ENCODE measurements around the gene S100A5. TPM values are rescaled to one million over a fixed set of nuclear protein-coding genes. Genes with fewer than 3 reads are reported as not detected.
A peak's percentile ranks its signal among the peaks of the same experiment; 100 is the strongest.
"Not testable (repeated sequence)": the region's sequence is repeated elsewhere in the genome, so short reads cannot be mapped to it uniquely, and the experiment has no call there.

S100A5 gene
- total RNA-seq, 2 experiments from 2014 or later: 3.3 to 4.0 TPM

DNA sequence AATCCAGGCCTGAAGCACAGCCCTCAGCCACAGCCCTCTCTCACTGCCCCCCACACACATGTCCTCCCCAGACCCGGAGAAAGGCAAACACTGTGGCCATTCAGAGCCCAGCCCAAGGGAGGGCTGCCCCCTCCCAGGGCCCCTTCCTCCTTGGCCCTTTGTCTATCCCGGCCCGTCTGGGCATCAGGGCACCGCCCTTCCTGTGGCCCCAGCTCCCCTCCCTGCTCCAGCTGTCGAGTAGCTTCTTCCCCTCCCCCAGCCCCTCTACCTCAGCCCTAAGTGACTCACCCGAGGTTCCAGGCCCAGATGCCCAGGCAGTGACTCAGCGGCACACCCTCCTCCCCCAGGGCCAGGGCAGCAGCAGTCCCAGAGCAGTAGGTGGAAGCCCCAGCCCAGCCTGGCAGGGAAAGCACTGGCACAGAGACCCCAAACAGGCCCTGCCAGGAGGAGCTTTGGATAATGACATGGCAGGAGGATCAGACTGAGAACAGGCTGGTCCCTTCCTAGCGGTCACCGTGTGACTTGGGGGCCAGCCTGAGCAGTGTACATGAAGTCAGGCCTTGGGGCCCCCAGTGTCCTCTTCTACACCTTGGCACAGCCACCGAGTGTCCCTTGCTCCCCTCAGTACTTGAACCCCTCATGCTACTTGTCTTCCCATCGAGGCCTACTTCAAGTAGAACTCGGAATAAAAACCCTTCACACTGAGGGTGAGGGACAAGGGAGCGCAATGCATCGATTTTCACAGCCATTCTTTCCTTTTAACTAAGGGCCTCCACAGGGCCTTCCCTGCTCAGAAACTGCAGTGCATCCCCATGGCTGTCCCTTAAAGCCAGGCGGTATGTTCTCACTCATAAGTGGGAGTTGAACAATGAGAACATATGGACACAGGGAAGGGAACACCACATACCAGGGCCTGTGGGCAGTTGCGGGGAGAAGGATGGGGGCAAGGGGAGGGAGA, 26.0 kb upstream of the S100A5 start:
- no peaks in the 10 kb centered on the region for H3K36me3 Mint-ChIP-seq
- DNase-seq: peak; percentile 95
- CTCF ChIA-PET: interaction anchor here (0.7 to 2.4 kb wide), 9 partner anchors 22 to 67 kb away, joined by 3 to 45 read pairs (median 5); partner anchors contain the start of genes CHTOP, S100A4, S100A5 and S100A6
- H3K4me1 Mint-ChIP-seq (ENCODE audit: low read depth): peaks cover 53% of the 10 kb centered on the region
- H3K27ac Mint-ChIP-seq: peak overlapping the region; percentile 97
- H3K9me3 Mint-ChIP-seq: no peaks in the 10 kb centered on the region
- H3K27me3 Mint-ChIP-seq: peaks cover 1% of the 10 kb centered on the region
- intact Hi-C loops (cut with micrococcal nuclease): loop anchor here (1.0 to 5.0 kb wide), 4 partner anchors 21 to 161 kb away; partner anchors contain the start of genes INTS3, S100A4 and SNAPIN
- POLR2A ChIA-PET: interaction anchor here (0.9 to 6.3 kb wide), 7 partner anchors 14 to 68 kb away, joined by 3 to 50 read pairs (median 18); partner anchors contain the start of genes CHTOP, S100A4 and S100A6
- peak overlapping the region; percentile 64 for H3K4me3 Mint-ChIP-seq

DNA sequence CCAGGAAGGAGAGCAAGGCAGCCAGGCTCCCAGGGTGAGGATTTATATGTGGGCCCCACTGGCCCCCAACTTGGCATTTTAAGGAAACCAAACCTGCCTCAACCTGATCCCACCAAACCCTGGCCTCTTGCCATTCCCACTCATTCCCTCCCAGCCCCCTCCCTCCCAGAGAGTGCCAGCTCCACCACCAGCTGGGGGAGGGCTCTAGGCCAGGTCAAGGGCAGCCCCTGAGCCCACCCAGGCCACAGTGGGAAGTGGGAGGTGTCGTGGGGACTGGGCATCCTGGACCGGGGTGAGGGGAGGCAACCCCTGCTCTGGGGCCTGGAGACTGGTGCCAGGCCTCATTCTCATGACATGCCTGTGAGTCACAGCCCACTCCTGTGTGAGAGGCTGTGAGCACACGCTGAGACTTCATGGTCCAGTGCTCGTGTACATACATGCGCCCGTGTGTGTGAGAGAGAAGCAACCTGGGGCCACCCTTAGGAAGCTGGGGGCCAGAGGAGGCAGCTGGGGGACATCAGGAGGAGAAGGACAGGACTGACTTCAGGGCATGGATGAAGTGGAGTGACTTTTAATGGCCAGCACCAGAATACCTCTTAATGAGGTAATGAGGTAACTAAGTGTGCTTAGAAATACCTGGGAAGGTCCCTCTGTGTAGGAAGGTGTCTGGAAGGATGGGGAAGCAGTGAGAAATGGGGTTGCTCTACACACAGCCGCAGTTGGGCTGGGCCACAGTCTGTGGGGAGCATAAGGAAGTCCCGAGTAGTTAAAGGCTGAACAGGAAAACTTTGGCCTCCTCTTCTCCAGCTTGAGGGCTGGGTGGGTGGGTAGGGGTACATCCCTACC, 25.0 kb upstream of the S100A5 start, which contains the start of gene S100A2:
TSS of gene S100A2 (minus strand) at position 316 of the 846 bp plus-strand sequence. CDS start 1,967 bp downstream, outside the sequence.
- Mint-ChIP-seq H3K27me3 (no peaks in the 10 kb centered on the region), H3K9me3 (no peaks in the 10 kb centered on the region), H3K4me1 (ENCODE audit: low read depth) (peaks cover 48% of the 10 kb centered on the region), H3K4me3 (peak within 1 kb of the TSS; percentile 71), H3K27ac (peak within 1 kb of the TSS; percentile 97), H3K36me3 (no peaks in the 10 kb centered on the region)
- DNase-seq: peak; percentile 79
- ChIA-PET CTCF (interaction anchor here (1.0 to 2.4 kb wide), 8 partner anchors 21 to 68 kb away, joined by 3 to 45 read pairs (median 8); partner anchors contain the start of genes CHTOP, S100A4 and S100A6), POLR2A (interaction anchor here (0.6 to 6.3 kb wide), 8 partner anchors 15 to 69 kb away, joined by 3 to 50 read pairs (median 10); partner anchors contain the start of genes CHTOP, S100A4 and S100A6)
- intact Hi-C loops (cut with micrococcal nuclease): loop anchor here (1.0 to 5.0 kb wide), 4 partner anchors 20 to 162 kb away; partner anchors contain the start of genes INTS3, S100A4 and SNAPIN

DNA sequence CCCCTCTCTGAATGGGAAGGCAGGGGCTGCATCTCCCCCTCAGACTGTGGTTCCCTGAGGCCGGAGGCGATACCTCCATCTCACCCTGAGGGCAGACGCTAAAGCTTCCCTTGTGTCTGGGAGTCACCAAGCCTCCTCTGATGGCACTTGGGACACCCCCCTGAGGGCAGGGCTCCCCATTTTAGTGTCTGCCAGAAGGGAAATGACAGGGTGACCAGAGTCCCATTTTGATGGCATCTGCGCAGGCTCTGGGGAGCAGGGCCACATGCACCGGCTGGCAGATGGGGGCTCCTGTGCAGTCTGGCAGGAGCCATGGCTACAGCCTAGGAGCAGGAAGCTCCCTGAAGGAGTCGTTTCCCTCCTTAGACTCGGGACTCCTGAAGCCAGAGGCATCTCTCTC, 23.3 kb upstream of the S100A5 start:
- Mint-ChIP-seq H3K36me3 (no peaks in the 10 kb centered on the region), H3K27ac (peak overlapping the region; percentile 20), H3K9me3 (no peaks in the 10 kb centered on the region), H3K4me1 (ENCODE audit: low read depth) (peaks cover 35% of the 10 kb centered on the region), H3K27me3 (no peaks in the 10 kb centered on the region), H3K4me3 (no peak overlapping the region)
- ChIA-PET CTCF (interaction anchor here (1.3 to 1.6 kb wide), 3 partner anchors 19 to 53 kb away, joined by 5 to 8 read pairs (median 6); partner anchors contain the start of gene S100A4), POLR2A (interaction anchor here (1.0 to 6.3 kb wide), 4 partner anchors 8 to 108 kb away, joined by 4 to 50 read pairs (median 4); partner anchors contain the start of gene S100A4)
- intact Hi-C loops (cut with micrococcal nuclease): no loop called here
- DNase-seq: no peak

DNA sequence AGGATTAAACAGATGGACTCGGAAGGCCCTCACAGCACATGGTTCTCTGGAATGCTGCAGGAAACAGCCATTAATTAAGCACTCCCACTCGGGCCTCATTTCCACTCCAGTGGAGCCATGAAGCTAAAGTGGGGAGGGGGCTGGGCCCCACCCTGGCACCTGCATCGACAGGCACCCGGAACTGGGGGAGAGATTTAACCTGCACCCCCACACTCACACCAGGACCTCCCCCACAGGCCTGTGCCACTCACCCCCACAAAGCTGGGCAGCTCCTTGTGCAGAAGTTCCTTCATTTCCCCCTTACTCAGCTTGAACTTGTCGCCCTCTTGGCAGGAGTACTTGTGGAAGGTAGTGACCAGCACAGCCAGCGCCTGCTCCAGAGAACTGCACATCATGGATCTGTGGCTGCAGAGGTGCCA, 22.8 kb upstream of the S100A5 start:
- Mint-ChIP-seq H3K4me1 (ENCODE audit: low read depth) (peaks cover 31% of the 10 kb centered on the region), H3K9me3 (no peaks in the 10 kb centered on the region), H3K27ac (no peak overlapping the region), H3K36me3 (no peaks in the 10 kb centered on the region), H3K27me3 (no peaks in the 10 kb centered on the region), H3K4me3 (no peak overlapping the region)
- no peak for DNase-seq
- ChIA-PET CTCF (interaction anchor here (1.3 to 1.6 kb wide), 3 partner anchors 18 to 53 kb away, joined by 5 to 8 read pairs (median 6); partner anchors contain the start of gene S100A4), POLR2A (interaction anchor here (1.0 to 6.3 kb wide), 4 partner anchors 9 to 109 kb away, joined by 4 to 50 read pairs (median 4); partner anchors contain the start of gene S100A4)
- intact Hi-C loops (cut with micrococcal nuclease): no loop called here

DNA sequence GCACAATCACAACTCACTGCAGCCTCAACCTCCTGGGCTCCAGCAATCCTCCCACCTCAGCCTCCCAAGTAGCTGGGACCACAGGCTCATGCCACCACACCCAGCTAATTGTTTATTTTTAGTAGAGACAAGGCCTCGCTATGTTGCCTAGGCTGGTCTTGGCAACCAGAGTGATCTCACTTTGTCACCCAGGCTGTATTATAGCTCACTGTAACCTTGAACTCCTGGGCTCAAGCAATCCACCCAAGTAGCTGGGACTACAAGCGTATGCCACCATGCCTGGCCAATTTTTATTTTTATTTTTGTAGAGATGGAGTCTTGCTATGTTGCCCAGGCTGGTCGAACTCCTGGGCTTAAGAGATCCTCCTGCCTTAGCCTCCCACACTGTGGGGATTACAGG, 21.3 kb upstream of the S100A5 start:
- DNase-seq; H3K36me3 Mint-ChIP-seq; H3K27me3 Mint-ChIP-seq; intact Hi-C loops (cut with micrococcal nuclease); H3K27ac Mint-ChIP-seq; H3K4me3 Mint-ChIP-seq; H3K9me3 Mint-ChIP-seq: not testable (repeated sequence)
- ChIA-PET POLR2A (interaction anchor here (0.9 to 6.3 kb wide), 3 partner anchors 18 to 72 kb away, joined by 3 to 50 read pairs (median 4); partner anchors contain the start of genes CHTOP and S100A4), CTCF (interaction anchor here (1.0 to 2.2 kb wide), 4 partner anchors 10 to 51 kb away, joined by 3 to 7 read pairs (median 5); no protein-coding TSS in a partner anchor)
- H3K4me1 Mint-ChIP-seq (ENCODE audit: low read depth): peaks cover 17% of the 10 kb centered on the region

DNA sequence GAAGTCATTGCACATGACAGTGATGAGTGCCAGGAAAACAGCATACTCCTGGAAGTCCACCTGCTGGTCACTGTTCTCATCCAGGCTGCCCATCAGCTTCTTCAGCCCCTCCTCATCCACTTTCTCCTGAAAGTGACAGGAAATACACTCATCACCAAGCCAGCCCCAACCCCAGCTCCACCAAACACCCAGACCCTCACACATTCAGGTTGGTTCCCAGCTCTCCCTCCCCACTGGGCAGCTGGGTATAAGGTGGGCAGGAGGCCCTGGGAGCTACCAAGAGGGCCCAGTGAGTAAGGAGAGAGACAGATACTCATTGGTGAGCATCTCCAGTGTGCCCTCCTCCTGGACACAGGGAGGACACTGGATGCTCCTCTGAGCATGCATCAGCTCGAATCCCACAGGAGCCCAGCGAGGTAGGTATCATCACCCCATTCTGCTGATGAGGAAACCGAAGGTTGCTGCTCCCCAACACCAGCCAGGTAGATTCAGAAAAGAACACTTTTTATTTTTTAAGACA, 20.8 kb upstream of the S100A5 start:
- Mint-ChIP-seq H3K9me3 (no peaks in the 10 kb centered on the region), H3K4me1 (ENCODE audit: low read depth) (peaks cover 12% of the 10 kb centered on the region), H3K36me3 (no peaks in the 10 kb centered on the region), H3K27me3 (no peaks in the 10 kb centered on the region), H3K4me3 (no peak overlapping the region), H3K27ac (no peak overlapping the region)
- intact Hi-C loops (cut with micrococcal nuclease): no loop called here
- CTCF ChIA-PET: interaction anchor here (1.0 to 2.2 kb wide), 4 partner anchors 11 to 51 kb away, joined by 3 to 7 read pairs (median 5); no protein-coding TSS in a partner anchor
- DNase-seq: no peak
- POLR2A ChIA-PET: interaction anchor here (0.9 to 6.3 kb wide), 4 partner anchors 10 to 72 kb away, joined by 3 to 50 read pairs (median 4); partner anchors contain the start of genes CHTOP and S100A4

DNA sequence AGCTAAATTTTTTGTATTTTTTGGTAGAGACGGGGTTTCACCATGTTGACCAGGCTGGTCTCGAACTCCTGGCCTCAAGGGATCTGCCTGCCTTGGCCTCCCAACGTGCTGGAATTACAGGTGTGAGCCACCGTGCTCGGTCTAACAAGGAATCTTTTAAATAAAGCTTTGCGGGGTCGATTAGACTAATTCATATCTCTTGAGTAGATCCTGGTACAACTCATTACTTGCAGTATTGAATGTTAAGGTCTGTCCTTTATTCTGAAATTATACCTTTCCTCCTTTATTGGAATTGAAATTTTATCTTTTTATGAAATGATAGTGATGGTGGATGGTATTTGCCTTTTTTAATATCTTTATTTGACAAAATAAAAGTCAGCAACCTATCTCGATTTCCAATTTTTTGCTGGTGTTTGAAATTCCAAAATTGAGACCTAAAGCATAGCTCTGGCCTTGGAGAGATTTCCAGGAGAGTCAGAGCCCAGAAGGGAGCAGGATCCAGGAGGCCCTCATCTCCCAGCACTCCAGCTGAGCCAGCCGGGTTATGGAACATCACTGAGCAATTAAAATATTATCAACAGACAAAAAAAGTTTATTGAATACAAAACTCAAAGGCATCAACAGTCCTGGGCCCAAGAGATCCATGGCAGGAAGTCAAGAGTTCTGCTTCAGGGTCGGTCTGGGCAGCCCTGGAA, 20.2 kb upstream of the S100A5 start:
- no peak overlapping the region for H3K27ac Mint-ChIP-seq
- ChIA-PET CTCF (interaction anchor here (1.1 to 2.2 kb wide), 4 partner anchors 11 to 50 kb away, joined by 4 to 8 read pairs (median 6); no protein-coding TSS in a partner anchor), POLR2A (interaction anchor here (0.9 to 6.3 kb wide), 4 partner anchors 9 to 73 kb away, joined by 3 to 50 read pairs (median 4); partner anchors contain the start of genes CHTOP and S100A4)
- intact Hi-C loops (cut with micrococcal nuclease): no loop called here
- no peaks in the 10 kb centered on the region for H3K36me3 Mint-ChIP-seq
- peaks cover 8% of the 10 kb centered on the region for H3K4me1 Mint-ChIP-seq (ENCODE audit: low read depth)
- H3K9me3 Mint-ChIP-seq: no peaks in the 10 kb centered on the region
- DNase-seq: no peak
- no peak overlapping the region for H3K4me3 Mint-ChIP-seq
- no peaks in the 10 kb centered on the region for H3K27me3 Mint-ChIP-seq

DNA sequence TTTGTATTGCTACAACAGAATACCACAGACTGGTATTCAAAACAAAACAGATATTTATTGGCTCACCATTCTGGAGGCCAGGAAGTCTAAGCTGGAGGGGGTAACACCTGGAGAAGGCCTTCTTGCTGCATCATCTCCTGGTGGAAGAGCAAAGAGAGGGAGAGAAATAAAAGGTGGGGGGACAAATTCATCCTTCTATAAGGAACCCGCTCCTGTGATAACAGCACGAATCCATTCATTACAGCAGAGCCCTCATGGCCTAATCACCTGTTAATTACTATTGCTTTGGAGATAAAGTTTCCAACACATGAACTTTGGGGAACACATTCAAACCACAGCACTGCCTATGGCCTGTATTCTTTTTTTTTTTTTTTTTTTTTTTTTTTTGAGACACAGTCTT, 19.5 kb upstream of the S100A5 start:
- H3K4me1 Mint-ChIP-seq (ENCODE audit: low read depth): peaks cover under 1% of the 10 kb centered on the region
- CTCF ChIA-PET: interaction anchor here (1.1 to 1.6 kb wide), 2 partner anchors 9 to 49 kb away, joined by 3 to 8 read pairs; no protein-coding TSS in a partner anchor

DNA sequence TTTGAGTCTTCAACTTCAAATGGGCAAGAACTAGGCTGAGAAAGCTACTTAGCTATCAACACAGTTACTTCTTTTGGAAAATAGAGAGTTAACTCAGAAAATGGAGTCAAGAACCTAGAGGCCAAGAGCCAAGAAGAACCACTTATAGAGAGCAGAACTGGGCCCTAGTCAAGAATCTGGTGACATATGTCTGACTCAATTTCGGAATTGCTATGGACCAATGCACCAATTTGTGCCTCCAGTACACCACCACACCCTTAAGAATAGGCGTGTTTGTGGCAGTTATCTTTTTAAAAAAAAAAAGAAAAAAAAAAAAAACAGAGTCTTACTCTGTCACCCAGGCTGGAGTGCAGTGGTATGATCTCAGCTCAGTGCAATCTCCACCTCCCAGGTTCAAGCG, 17.1 kb upstream of the S100A5 start:
- intact Hi-C loops (cut with micrococcal nuclease): no loop called here
- no peaks in the 10 kb centered on the region for H3K27me3 Mint-ChIP-seq
- no peak overlapping the region for H3K27ac Mint-ChIP-seq
- no peaks in the 10 kb centered on the region for H3K9me3 Mint-ChIP-seq
- no peaks in the 10 kb centered on the region for H3K4me1 Mint-ChIP-seq (ENCODE audit: low read depth)
- no peaks in the 10 kb centered on the region for H3K36me3 Mint-ChIP-seq
- POLR2A ChIA-PET: no interaction called here
- no peak for DNase-seq
- CTCF ChIA-PET: interaction anchor here (0.6 to 0.9 kb wide), 2 partner anchors 15 to 177 kb away, joined by 3 read pairs; no protein-coding TSS in a partner anchor
- H3K4me3 Mint-ChIP-seq: no peak overlapping the region

More for the DNA sequence above, 19.5 kb upstream of the S100A5 start:
- intact Hi-C loops (cut with micrococcal nuclease): no loop called here
- POLR2A ChIA-PET: no interaction called here
- no peak overlapping the region for H3K4me3 Mint-ChIP-seq
- H3K36me3 Mint-ChIP-seq: no peaks in the 10 kb centered on the region
- H3K9me3 Mint-ChIP-seq: no peaks in the 10 kb centered on the region
- H3K27me3 Mint-ChIP-seq: no peaks in the 10 kb centered on the region
- H3K27ac Mint-ChIP-seq: no peak overlapping the region
- DNase-seq: no peak

DNA sequence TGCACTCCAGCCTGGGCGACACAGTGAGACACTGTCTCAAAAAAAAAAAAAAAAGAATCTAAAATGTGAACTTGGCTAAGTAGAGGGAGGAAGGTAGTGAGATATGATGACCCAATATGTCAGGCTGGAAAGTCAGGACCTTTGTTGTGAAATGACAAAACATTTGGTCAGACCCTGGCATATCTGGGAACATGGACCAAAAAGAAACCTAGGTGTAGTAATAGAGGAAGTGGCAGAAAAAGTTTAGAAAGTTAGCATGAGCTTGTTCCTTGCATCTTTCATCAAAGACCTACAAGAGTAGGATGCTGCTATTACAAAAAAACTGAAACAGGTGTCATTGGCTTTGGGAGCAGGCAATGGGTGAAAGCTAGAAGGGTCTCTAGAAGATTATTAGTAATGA, 15.6 kb upstream of the S100A5 start:
- no peaks in the 10 kb centered on the region for H3K4me1 Mint-ChIP-seq (ENCODE audit: low read depth)
- ChIA-PET POLR2A (no interaction called here), CTCF (no interaction called here)
- H3K27me3 Mint-ChIP-seq: no peaks in the 10 kb centered on the region
- no peak overlapping the region for H3K27ac Mint-ChIP-seq
- DNase-seq: no peak
- H3K36me3 Mint-ChIP-seq: no peaks in the 10 kb centered on the region
- no peak overlapping the region for H3K4me3 Mint-ChIP-seq
- H3K9me3 Mint-ChIP-seq: no peaks in the 10 kb centered on the region
- intact Hi-C loops (cut with micrococcal nuclease): no loop called here
